GM21528 (cell line): ENCODE results near the gene SAMSN1.

Experiments
- ATAC-seq: cut with Tn5 transposase; IDR thresholded peaks from one replicate; pipeline ENCODE4 v1.9.1; 2021; ENCODE audit warnings: mild to moderate bottlenecking, moderate library complexity; ENCODE audit not compliant: unreplicated experiment, low FRiP score

SAMSN1 gene

GRCh38 chr21:14452031-14452726 lies 93.9 kb downstream of the SAMSN1 start:
- ATAC-seq: no peak

DNA sequence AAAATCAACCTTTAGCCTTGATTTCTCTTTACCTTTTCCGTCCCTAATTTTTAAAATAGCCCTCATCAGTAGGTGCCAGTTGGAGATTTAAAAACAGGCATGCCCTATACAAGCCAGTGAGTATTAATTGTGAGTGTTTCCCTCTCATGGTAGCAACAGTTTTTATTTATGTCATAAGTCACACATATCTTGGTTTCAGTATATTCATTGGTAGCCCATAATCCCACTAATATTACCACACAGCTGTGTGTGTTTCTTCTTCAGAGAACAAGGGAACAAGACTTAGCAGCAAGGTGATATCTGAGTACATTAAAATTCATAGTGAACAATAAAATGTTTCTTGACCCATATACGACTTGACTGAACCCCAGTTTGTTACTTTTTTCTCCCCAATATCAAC lies 94.6 kb downstream of the SAMSN1 start:
- no peak for ATAC-seq

GRCh38 chr21:14448784-14449183 lies 97.3 kb downstream of the SAMSN1 start:
- ATAC-seq: no peak

GRCh38 chr21:14438211-14438610 lies 107.9 kb downstream of the SAMSN1 start:
- no peak for ATAC-seq

DNA sequence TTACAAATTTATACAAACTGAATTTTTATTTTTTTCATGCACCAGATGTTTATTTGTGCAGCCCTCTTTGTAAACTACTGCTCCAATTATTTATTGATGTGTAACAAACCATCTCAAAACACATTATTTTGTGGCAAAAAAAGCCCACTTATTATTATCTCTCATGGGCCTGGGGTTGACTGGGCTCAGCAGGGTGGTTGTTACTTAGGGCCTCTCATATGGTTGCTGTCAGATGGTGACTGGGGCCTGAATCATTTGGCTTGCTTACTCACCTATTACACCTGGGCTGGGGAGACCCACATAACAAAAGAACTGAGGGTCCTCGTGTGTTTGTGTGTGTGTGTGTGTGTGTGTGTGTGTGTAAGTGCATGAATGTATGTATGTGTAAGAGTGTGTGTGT lies 110.7 kb downstream of the SAMSN1 start:
- no peak for ATAC-seq
